ENCODE results near the gene MBTPS1. TPM values are rescaled to one million over a fixed set of nuclear protein-coding genes. Genes with fewer than 3 reads are reported as not detected.
A peak's percentile ranks its signal among the peaks of the same experiment; 100 is the strongest.

Gene MBTPS1
- polyA plus RNA-seq, 1 donor from 2014 or later = 52.2 TPM

GRCh38 chr16:84062734-84063640 is 53.8 kb downstream of the MBTPS1 start:
- Mint-ChIP-seq H3K27me3 (no peaks in the 10 kb centered on the region), H3K9me3 (no peaks in the 10 kb centered on the region), H3K36me3 (peaks cover 4% of the 10 kb centered on the region), H3K27ac (peak overlapping the region in 2 of 3 donors; percentile 76 to 93), H3K4me1 (no peaks in the 10 kb centered on the region), H3K4me3 (no peak overlapping the region)

GRCh38 chr16:84061236-84061819 is 55.4 kb downstream of the MBTPS1 start:
- H3K4me3 Mint-ChIP-seq = no peak overlapping the region
- no peak overlapping the region for H3K27ac Mint-ChIP-seq
- H3K27me3 Mint-ChIP-seq = no peaks in the 10 kb centered on the region
- no peaks in the 10 kb centered on the region for H3K4me1 Mint-ChIP-seq
- H3K36me3 Mint-ChIP-seq = peaks cover 4% of the 10 kb centered on the region
- H3K9me3 Mint-ChIP-seq = no peaks in the 10 kb centered on the region

GRCh38 chr16:84059946-84060901 is 56.5 kb downstream of the MBTPS1 start:
- H3K4me1 Mint-ChIP-seq = no peaks in the 10 kb centered on the region
- H3K9me3 Mint-ChIP-seq = no peaks in the 10 kb centered on the region
- H3K27ac Mint-ChIP-seq = no peak overlapping the region
- H3K36me3 Mint-ChIP-seq = peaks cover 5% of the 10 kb centered on the region
- no peaks in the 10 kb centered on the region for H3K27me3 Mint-ChIP-seq
- no peak overlapping the region for H3K4me3 Mint-ChIP-seq

GRCh38 chr16:84059111-84059510 is 57.6 kb downstream of the MBTPS1 start:
- peaks cover 5% of the 10 kb centered on the region for H3K36me3 Mint-ChIP-seq
- no peak overlapping the region for H3K27ac Mint-ChIP-seq
- no peaks in the 10 kb centered on the region for H3K4me1 Mint-ChIP-seq
- H3K4me3 Mint-ChIP-seq = no peak overlapping the region
- no peaks in the 10 kb centered on the region for H3K9me3 Mint-ChIP-seq
- no peaks in the 10 kb centered on the region for H3K27me3 Mint-ChIP-seq

- no peaks in the 10 kb centered on the region for H3K9me3 Mint-ChIP-seq
- no peaks in the 10 kb centered on the region for H3K4me1 Mint-ChIP-seq
- H3K36me3 Mint-ChIP-seq = peaks cover 7% of the 10 kb centered on the region
- no peak overlapping the region for H3K27ac Mint-ChIP-seq
- H3K27me3 Mint-ChIP-seq = no peaks in the 10 kb centered on the region
- H3K4me3 Mint-ChIP-seq = no peak overlapping the region
These were observed 58.1 kb downstream of the MBTPS1 start for GRCh38 chr16:84058664-84059063.

- Mint-ChIP-seq H3K9me3 (no peaks in the 10 kb centered on the region), H3K27ac (no peak overlapping the region), H3K36me3 (peaks cover 7% of the 10 kb centered on the region), H3K4me3 (no peak overlapping the region), H3K4me1 (no peaks in the 10 kb centered on the region), H3K27me3 (no peaks in the 10 kb centered on the region)
These were observed 58.5 kb downstream of the MBTPS1 start for GRCh38 chr16:84058211-84058610.

GRCh38 chr16:84056933-84057332 is 59.8 kb downstream of the MBTPS1 start:
- Mint-ChIP-seq H3K36me3 (peaks cover 11% of the 10 kb centered on the region), H3K27ac (no peak overlapping the region), H3K4me3 (no peak overlapping the region), H3K4me1 (no peaks in the 10 kb centered on the region), H3K27me3 (no peaks in the 10 kb centered on the region), H3K9me3 (no peaks in the 10 kb centered on the region)

- no peaks in the 10 kb centered on the region for H3K27me3 Mint-ChIP-seq
- no peak overlapping the region for H3K27ac Mint-ChIP-seq
- no peak overlapping the region for H3K4me3 Mint-ChIP-seq
- H3K36me3 Mint-ChIP-seq = peaks cover 11% of the 10 kb centered on the region
- H3K9me3 Mint-ChIP-seq = no peaks in the 10 kb centered on the region
- H3K4me1 Mint-ChIP-seq = no peaks in the 10 kb centered on the region
These were observed 60.7 kb downstream of the MBTPS1 start for GRCh38 chr16:84055801-84056634.

GRCh38 chr16:84055366-84055765 is 61.4 kb downstream of the MBTPS1 start:
- Mint-ChIP-seq H3K4me3 (no peak overlapping the region), H3K27ac (peak overlapping the region in 1 of 3 donors; percentile 59), H3K27me3 (no peaks in the 10 kb centered on the region), H3K9me3 (no peaks in the 10 kb centered on the region), H3K36me3 (peaks cover 11% of the 10 kb centered on the region), H3K4me1 (no peaks in the 10 kb centered on the region)

GRCh38 chr16:84054916-84055315 is 61.8 kb downstream of the MBTPS1 start:
- H3K9me3 Mint-ChIP-seq = no peaks in the 10 kb centered on the region
- no peaks in the 10 kb centered on the region for H3K27me3 Mint-ChIP-seq
- H3K27ac Mint-ChIP-seq = no peak overlapping the region
- H3K36me3 Mint-ChIP-seq = peaks cover 11% of the 10 kb centered on the region
- H3K4me1 Mint-ChIP-seq = no peaks in the 10 kb centered on the region
- no peak overlapping the region for H3K4me3 Mint-ChIP-seq

- no peaks in the 10 kb centered on the region for H3K27me3 Mint-ChIP-seq
- H3K27ac Mint-ChIP-seq = no peak overlapping the region
- peaks cover 11% of the 10 kb centered on the region for H3K36me3 Mint-ChIP-seq
- no peaks in the 10 kb centered on the region for H3K4me1 Mint-ChIP-seq
- H3K9me3 Mint-ChIP-seq = no peaks in the 10 kb centered on the region
- no peak overlapping the region for H3K4me3 Mint-ChIP-seq
These were observed 62.5 kb downstream of the MBTPS1 start for GRCh38 chr16:84054271-84054670.

GRCh38 chr16:84053237-84053636 is 63.5 kb downstream of the MBTPS1 start:
- Mint-ChIP-seq H3K27me3 (no peaks in the 10 kb centered on the region), H3K27ac (no peak overlapping the region), H3K36me3 (peaks cover 9% of the 10 kb centered on the region), H3K4me3 (no peak overlapping the region), H3K4me1 (no peaks in the 10 kb centered on the region), H3K9me3 (no peaks in the 10 kb centered on the region)

GRCh38 chr16:84052071-84052622 is 64.6 kb downstream of the MBTPS1 start:
- Mint-ChIP-seq H3K4me3 (no peak overlapping the region), H3K36me3 (peaks cover 14% of the 10 kb centered on the region), H3K27ac (no peak overlapping the region), H3K27me3 (no peaks in the 10 kb centered on the region), H3K9me3 (no peaks in the 10 kb centered on the region), H3K4me1 (no peaks in the 10 kb centered on the region)

GRCh38 chr16:84050316-84050715 is 66.4 kb downstream of the MBTPS1 start:
- Mint-ChIP-seq H3K36me3 (peaks cover 12% of the 10 kb centered on the region), H3K27ac (no peak overlapping the region), H3K27me3 (no peaks in the 10 kb centered on the region), H3K4me1 (no peaks in the 10 kb centered on the region), H3K9me3 (no peaks in the 10 kb centered on the region), H3K4me3 (no peak overlapping the region)
